ENCODE measurements around the gene ADCY1.
A peak's percentile ranks its signal among the peaks of the same experiment; 100 is the strongest.

Gene ADCY1

GRCh38 chr7:45662018-45662417 lies 87.8 kb downstream of the ADCY1 start:
- no peak overlapping the region for H3K4me3 ChIP-seq (replicated peaks; ENCODE audit: low read depth, low read length)
- TF ChIP-seq CTCF (IDR thresholded peaks at IDR 0.05; ENCODE audit: low read length, missing control alignments), result no peak

GRCh38 chr7:45662540-45663166 lies 88.5 kb downstream of the ADCY1 start:
- H3K4me3 ChIP-seq (replicated peaks; ENCODE audit: low read depth, low read length), result no peak overlapping the region
- TF ChIP-seq CTCF (IDR thresholded peaks at IDR 0.05; ENCODE audit: low read length, missing control alignments), result no peak
- DNase-seq (ENCODE audit: low read depth), result no peak

More at GRCh38 chr7:45662018-45662417, 87.8 kb downstream of the ADCY1 start:
- DNase-seq (ENCODE audit: low read depth), result no peak

GRCh38 chr7:45663167-45663921 lies 89.2 kb downstream of the ADCY1 start:
- no peak overlapping the region for H3K4me3 ChIP-seq (replicated peaks; ENCODE audit: low read depth, low read length)
- peak; percentile 80 for TF ChIP-seq CTCF (IDR thresholded peaks at IDR 0.05; ENCODE audit: low read length, missing control alignments)
- peak; percentile 35 for DNase-seq (ENCODE audit: low read depth)

- no peak overlapping the region for H3K4me3 ChIP-seq (replicated peaks; ENCODE audit: low read depth, low read length)
- no peak for TF ChIP-seq CTCF (IDR thresholded peaks at IDR 0.05; ENCODE audit: low read length, missing control alignments)
- DNase-seq (ENCODE audit: low read depth), result no peak
Observed at GRCh38 chr7:45663965-45664633, 89.9 kb downstream of the ADCY1 start.

GRCh38 chr7:45665172-45665571 lies 91.0 kb downstream of the ADCY1 start:
- no peak overlapping the region for H3K4me3 ChIP-seq (replicated peaks; ENCODE audit: low read depth, low read length)
- DNase-seq (ENCODE audit: low read depth), result no peak
- TF ChIP-seq CTCF (IDR thresholded peaks at IDR 0.05; ENCODE audit: low read length, missing control alignments), result no peak

GRCh38 chr7:45670227-45670626 lies 96.1 kb downstream of the ADCY1 start:
- no peak overlapping the region for H3K4me3 ChIP-seq (replicated peaks; ENCODE audit: low read depth, low read length)
- no peak for DNase-seq (ENCODE audit: low read depth)
- TF ChIP-seq CTCF (IDR thresholded peaks at IDR 0.05; ENCODE audit: low read length, missing control alignments), result no peak

Measured in fibroblast of pulmonary artery (primary cell).